ENCODE data around the gene COMMD10.

Gene COMMD10

GRCh38 chr5:116272281-116272941 is 187.6 kb downstream of the COMMD10 start:
- H3K36me3 ChIP-seq (ENCODE audit: insufficient read depth, low read length) = no peaks in the 10 kb centered on the region
- H3K4me1 ChIP-seq (ENCODE audit: insufficient read depth, low read length) = no peaks in the 10 kb centered on the region
- H3K9me3 ChIP-seq (ENCODE audit: control insufficient read depth, insufficient read depth, low read length) = peaks cover 2% of the 10 kb centered on the region; the same call in 1 of the 2 replicates

GRCh38 chr5:116273448-116274242 is 188.8 kb downstream of the COMMD10 start:
- peaks cover 4% of the 10 kb centered on the region; the same call in 1 of the 2 replicates for H3K9me3 ChIP-seq (ENCODE audit: control insufficient read depth, insufficient read depth, low read length)
- no peak overlapping the region for H3K9ac ChIP-seq (ENCODE audit: low read depth, low read length)
- no peaks in the 10 kb centered on the region for H3K4me1 ChIP-seq (ENCODE audit: insufficient read depth, low read length)
- H3K36me3 ChIP-seq (ENCODE audit: insufficient read depth, low read length) = no peaks in the 10 kb centered on the region

More at GRCh38 chr5:116272281-116272941, 187.6 kb downstream of the COMMD10 start:
- H3K9ac ChIP-seq (ENCODE audit: low read depth, low read length) = no peak overlapping the region

GRCh38 chr5:116274251-116274650 is 189.4 kb downstream of the COMMD10 start:
- H3K9ac ChIP-seq (ENCODE audit: low read depth, low read length) = no peak overlapping the region
- H3K36me3 ChIP-seq (ENCODE audit: insufficient read depth, low read length) = no peaks in the 10 kb centered on the region
- peaks cover 4% of the 10 kb centered on the region; the same call in 1 of the 2 replicates for H3K9me3 ChIP-seq (ENCODE audit: control insufficient read depth, insufficient read depth, low read length)
- H3K4me1 ChIP-seq (ENCODE audit: insufficient read depth, low read length) = no peaks in the 10 kb centered on the region

GRCh38 chr5:116275282-116275681 is 190.5 kb downstream of the COMMD10 start:
- H3K9me3 ChIP-seq (ENCODE audit: control insufficient read depth, insufficient read depth, low read length) = peaks cover 4% of the 10 kb centered on the region; the same call in 1 of the 2 replicates
- no peaks in the 10 kb centered on the region for H3K4me1 ChIP-seq (ENCODE audit: insufficient read depth, low read length)
- H3K9ac ChIP-seq (ENCODE audit: low read depth, low read length) = no peak overlapping the region
- H3K36me3 ChIP-seq (ENCODE audit: insufficient read depth, low read length) = no peaks in the 10 kb centered on the region

GRCh38 chr5:116276952-116277351 is 192.1 kb downstream of the COMMD10 start:
- no peaks in the 10 kb centered on the region for H3K4me1 ChIP-seq (ENCODE audit: insufficient read depth, low read length)
- H3K36me3 ChIP-seq (ENCODE audit: insufficient read depth, low read length) = no peaks in the 10 kb centered on the region
- no peak overlapping the region for H3K9ac ChIP-seq (ENCODE audit: low read depth, low read length)
- peaks cover 4% of the 10 kb centered on the region; the same call in 1 of the 2 replicates for H3K9me3 ChIP-seq (ENCODE audit: control insufficient read depth, insufficient read depth, low read length)

- Histone ChIP-seq H3K9ac (ENCODE audit: low read depth, low read length) (no peak overlapping the region), H3K36me3 (ENCODE audit: insufficient read depth, low read length) (no peaks in the 10 kb centered on the region), H3K4me1 (ENCODE audit: insufficient read depth, low read length) (no peaks in the 10 kb centered on the region), H3K9me3 (ENCODE audit: control insufficient read depth, insufficient read depth, low read length) (peaks cover 4% of the 10 kb centered on the region; the same call in 1 of the 2 replicates)
These were observed 195.5 kb downstream of the COMMD10 start for GRCh38 chr5:116280149-116280803.

GRCh38 chr5:116281309-116281708 is 196.5 kb downstream of the COMMD10 start:
- Histone ChIP-seq H3K36me3 (ENCODE audit: insufficient read depth, low read length) (no peaks in the 10 kb centered on the region), H3K4me1 (ENCODE audit: insufficient read depth, low read length) (no peaks in the 10 kb centered on the region), H3K9me3 (ENCODE audit: control insufficient read depth, insufficient read depth, low read length) (peaks cover 4% of the 10 kb centered on the region; the same call in 1 of the 2 replicates), H3K9ac (ENCODE audit: low read depth, low read length) (no peak overlapping the region)

- Histone ChIP-seq H3K9ac (ENCODE audit: low read depth, low read length) (no peak overlapping the region), H3K9me3 (ENCODE audit: control insufficient read depth, insufficient read depth, low read length) (no peaks in the 10 kb centered on the region), H3K4me1 (ENCODE audit: insufficient read depth, low read length) (no peaks in the 10 kb centered on the region), H3K36me3 (ENCODE audit: insufficient read depth, low read length) (no peaks in the 10 kb centered on the region)
These were observed 203.7 kb downstream of the COMMD10 start for GRCh38 chr5:116288524-116288923.

GRCh38 chr5:116289276-116289675 is 204.5 kb downstream of the COMMD10 start:
- Histone ChIP-seq H3K9ac (ENCODE audit: low read depth, low read length) (no peak overlapping the region), H3K4me1 (ENCODE audit: insufficient read depth, low read length) (no peaks in the 10 kb centered on the region), H3K9me3 (ENCODE audit: control insufficient read depth, insufficient read depth, low read length) (no peaks in the 10 kb centered on the region), H3K36me3 (ENCODE audit: insufficient read depth, low read length) (no peaks in the 10 kb centered on the region)

GRCh38 chr5:116291271-116291670 is 206.4 kb downstream of the COMMD10 start:
- Histone ChIP-seq H3K9ac (ENCODE audit: low read depth, low read length) (no peak overlapping the region), H3K36me3 (ENCODE audit: insufficient read depth, low read length) (no peaks in the 10 kb centered on the region), H3K4me1 (ENCODE audit: insufficient read depth, low read length) (no peaks in the 10 kb centered on the region), H3K9me3 (ENCODE audit: control insufficient read depth, insufficient read depth, low read length) (no peaks in the 10 kb centered on the region)

- no peak overlapping the region for H3K9ac ChIP-seq (ENCODE audit: low read depth, low read length)
- H3K4me1 ChIP-seq (ENCODE audit: insufficient read depth, low read length) = no peaks in the 10 kb centered on the region
- H3K36me3 ChIP-seq (ENCODE audit: insufficient read depth, low read length) = no peaks in the 10 kb centered on the region
- H3K9me3 ChIP-seq (ENCODE audit: control insufficient read depth, insufficient read depth, low read length) = no peaks in the 10 kb centered on the region
These were observed 207.5 kb downstream of the COMMD10 start for GRCh38 chr5:116292321-116292720.

- no peaks in the 10 kb centered on the region for H3K4me1 ChIP-seq (ENCODE audit: insufficient read depth, low read length)
- no peaks in the 10 kb centered on the region for H3K36me3 ChIP-seq (ENCODE audit: insufficient read depth, low read length)
- no peak overlapping the region for H3K9ac ChIP-seq (ENCODE audit: low read depth, low read length)
- 0 out of 2 replicates have a peak, but pooled peaks cover 5% of the 10 kb centered on the region for H3K9me3 ChIP-seq (ENCODE audit: control insufficient read depth, insufficient read depth, low read length)
These were observed 211.7 kb downstream of the COMMD10 start for GRCh38 chr5:116296335-116297072.

- 0 out of 2 replicates have a peak, but pooled peaks cover 5% of the 10 kb centered on the region for H3K9me3 ChIP-seq (ENCODE audit: control insufficient read depth, insufficient read depth, low read length)
- no peaks in the 10 kb centered on the region for H3K4me1 ChIP-seq (ENCODE audit: insufficient read depth, low read length)
- H3K9ac ChIP-seq (ENCODE audit: low read depth, low read length) = no peak overlapping the region
- H3K36me3 ChIP-seq (ENCODE audit: insufficient read depth, low read length) = no peaks in the 10 kb centered on the region
These were observed 212.5 kb downstream of the COMMD10 start for GRCh38 chr5:116297296-116297814.

Data from ES-I3 (cell line).